Adrenal gland (tissue), 12 donors: ENCODE measurements around the gene USP53. TPM values are rescaled to one million over a fixed set of nuclear protein-coding genes. Genes with fewer than 3 reads are reported as not detected.

ENCODE experiments used
- DNase-seq, 7 donors: peaks; one replicate each; pipeline ENCODE4 v3.0.0-alpha.2; 2019 to 2020
- H3K27ac ChIP-seq, 5 donors: fragments of 200-600 bp; sonication (generic) in 4 of 5; 1 replicate in 3 of 5; 2 replicates in 2 of 5; pipeline versions ENCODE4 v1.5.1 to v1.8.0; 2016 to 2020; ENCODE audit warnings: mild to moderate bottlenecking in 1 of 5
- H3K27me3 ChIP-seq: fragments of 200-600 bp; 2 replicates; pipeline ENCODE4 v1.8.0; 2021
- H3K36me3 ChIP-seq, 2 donors: fragments of 200-600 bp; replicated peaks in 1 of 2; 1 replicate in 1 of 2; 2 replicates in 1 of 2; pipeline versions ENCODE4 v1.5.1 to v1.8.0; 2018 to 2022
- H3K4me1 ChIP-seq, 2 donors: fragments of 200-600 bp; replicated peaks in 1 of 2; 1 replicate in 1 of 2; 2 replicates in 1 of 2; pipeline versions ENCODE4 v1.5.1 to v1.8.0; 2018 to 2021
- H3K4me3 ChIP-seq, 4 donors: fragments of 200-600 bp; sonication (generic) in 3 of 4; one replicate each; pipeline ENCODE4 v1.5.1; 2016 to 2018
- H3K9me3 ChIP-seq, 3 donors: fragments of 200-600 bp; sonication (generic) in 1 of 3; replicated peaks in 1 of 3; 1 replicate in 2 of 3; 2 replicates in 1 of 3; pipeline versions ENCODE4 v1.5.1 to v1.8.0; 2016 to 2021
- CTCF ChIP-seq, 6 experiments: fragments of 450-650 bp in 4 of 6; fragments of 200-600 bp in 2 of 6; sonication (generic) in 1 of 6; IDR thresholded peaks; 1 replicate in 5 of 6; 2 replicates in 1 of 6; pipeline versions ENCODE4 v1.5.1 to v1.8.0; 2016 to 2021; ENCODE audit warnings: antibody characterized with exemption in 6 of 6, mild to moderate bottlenecking in 2 of 6, moderate library complexity in 1 of 6
- POLR2A ChIP-seq, 2 donors: fragments of 450-650 bp; IDR thresholded peaks; one replicate each; pipeline ENCODE4 v1.6.1; 2017; ENCODE audit warnings: antibody characterized with exemption in 2 of 2, mild to moderate bottlenecking in 2 of 2, moderate library complexity in 1 of 2
- WGBS, 4 donors: extraction: QIAGEN DNeasy Blood & Tissue Kit in 2 of 4; methylation state at CpG; one replicate each; pipeline versions ENCODE4 v1.1.5 to v1.1.7; 2013 to 2017; 5-methylcytosine and 5-hydroxymethylcytosine counted together
- intact Hi-C, 2 donors: fragments of 100-400 bp; cut with DNase I; formaldehyde crosslinking; loops; one replicate each; pipeline versions ENCODE4 v1.14.1 to v1.15.0; 2022 to 2023
- polyA plus RNA-seq, 3 donors: library from polyadenylated mRNA; stranded (reverse); fragments of 200-250 nt in 2 of 3; fragments of 350-450 nt in 1 of 3; fragmentation: Illumina TruSeq in 1 of 3; extraction: RNeasy Lipid Tissue Mini Kit (QIAGEN cat#74804) in 1 of 3; gene quantifications; one replicate each; pipeline ENCODE4 v1.2.3, GENCODE V29; 2013 to 2014
- total RNA-seq, 9 donors: library from RNA; depleted of rRNA in 4 of 9; stranded (reverse); fragments of >200 nt in 4 of 9; fragments of 120-200 nt in 1 of 9; fragmentation: NEBNext Ultra II Directional in 1 of 9; extraction: Animal tissue kit (Norgen Biotek cat#: 25700) in 1 of 9; gene quantifications; one replicate each; pipeline versions ENCODE4 v1.1.0 to v1.2.4, GENCODE V29; 2013 to 2023
- donor health status: healthy with polysubstance abuse.
- donor health status: Bipolar disorder and iron deficiency.
- donor health status: DM: yes; HTN: yes; CAD: no.
- donor health status: DM: no; HTN: no; CAD: no.
- donor health status: DM: no; HTN: no; CAD: no.
- donor health status: DM: yes; HTN: yes; CAD: no.

Gene USP53
- total and polyA plus RNA-seq, 12 donors: 7.0 to 78.9 (median 34.4) TPM

GRCh38 chr4:119313237-119313636 is 100.7 kb downstream of the USP53 start:
- no peaks in the 10 kb centered on the region for H3K36me3 ChIP-seq
- H3K27ac ChIP-seq: no peak overlapping the region
- TF ChIP-seq CTCF (IDR thresholded peaks at IDR 0.05): no peak
- TF ChIP-seq POLR2A (IDR thresholded peaks at IDR 0.05): no peak

GRCh38 chr4:119314356-119314755 is 101.8 kb downstream of the USP53 start:
- no peaks in the 10 kb centered on the region for H3K4me1 ChIP-seq
- peak in 5 of 7 donors; percentile 14 to 58 (median 22) for DNase-seq
- TF ChIP-seq CTCF (IDR thresholded peaks at IDR 0.05) (peak; percentile 8 to 68 (median 54)), POLR2A (IDR thresholded peaks at IDR 0.05) (no peak)
- intact Hi-C loops: loop anchor here in 1 of 2 donors (10.0 kb wide), 1 partner anchor 420 kb away; no protein-coding TSS in a partner anchor
- no peak overlapping the region for H3K4me3 ChIP-seq
- no peaks in the 10 kb centered on the region for H3K9me3 ChIP-seq
- no peak overlapping the region for H3K27ac ChIP-seq
- H3K36me3 ChIP-seq: no peaks in the 10 kb centered on the region
- WGBS, 4 donors: 19 to 35% (median 25%) methylated on average over 4 of the region's 4 CpGs
- H3K27me3 ChIP-seq: no peaks in the 10 kb centered on the region

More at GRCh38 chr4:119313237-119313636, 100.7 kb downstream of the USP53 start:
- H3K4me3 ChIP-seq: no peak overlapping the region
- no peak for DNase-seq
- intact Hi-C loops: loop anchor here in 1 of 2 donors (10.0 kb wide), 1 partner anchor 422 kb away; no protein-coding TSS in a partner anchor
- no peaks in the 10 kb centered on the region for H3K27me3 ChIP-seq
- H3K9me3 ChIP-seq: no peaks in the 10 kb centered on the region
- H3K4me1 ChIP-seq: no peaks in the 10 kb centered on the region

GRCh38 chr4:119315036-119315435 is 102.5 kb downstream of the USP53 start:
- H3K27me3 ChIP-seq: no peaks in the 10 kb centered on the region
- H3K4me3 ChIP-seq: no peak overlapping the region
- no peaks in the 10 kb centered on the region for H3K4me1 ChIP-seq
- no peaks in the 10 kb centered on the region for H3K9me3 ChIP-seq
- TF ChIP-seq CTCF (IDR thresholded peaks at IDR 0.05) (no peak), POLR2A (IDR thresholded peaks at IDR 0.05) (no peak)
- DNase-seq: no peak
- intact Hi-C loops: loop anchor here in 1 of 2 donors (10.0 kb wide), 1 partner anchor 420 kb away; no protein-coding TSS in a partner anchor
- H3K27ac ChIP-seq: no peak overlapping the region
- 70 to 83% (median 72%) methylated on average over 2 of the region's 2 CpGs for WGBS, 4 donors
- H3K36me3 ChIP-seq: no peaks in the 10 kb centered on the region

GRCh38 chr4:119317990-119318389 is 105.5 kb downstream of the USP53 start:
- H3K4me3 ChIP-seq: no peak overlapping the region
- H3K9me3 ChIP-seq: no peaks in the 10 kb centered on the region
- intact Hi-C loops: loop anchor here in 1 of 2 donors (10.0 kb wide), 1 partner anchor 417 kb away; no protein-coding TSS in a partner anchor
- 42 to 71% (median 64%) methylated on average over 2 of the region's 2 CpGs for WGBS, 4 donors
- no peak for TF ChIP-seq CTCF (IDR thresholded peaks at IDR 0.05)
- no peak for TF ChIP-seq POLR2A (IDR thresholded peaks at IDR 0.05)
- no peaks in the 10 kb centered on the region for H3K27me3 ChIP-seq
- no peaks in the 10 kb centered on the region for H3K36me3 ChIP-seq
- DNase-seq: no peak
- H3K27ac ChIP-seq: no peak overlapping the region
- H3K4me1 ChIP-seq: peaks cover 3 to 8% of the 10 kb centered on the region in 2 donors
